Measurements from ENCODE around the gene LGR6. TPM values are rescaled to one million over a fixed set of nuclear protein-coding genes. Genes with fewer than 3 reads are reported as not detected.

The LGR6 gene
- total RNA-seq, 6 experiments from 2014 or later = 0.17 to 2.0 (median 1.0) TPM

GRCh38 chr1:202192770-202193613 is 607 bp upstream of the LGR6 start:
- H3K4me3 ChIP-seq = no peak overlapping the region
- no peaks in the 10 kb centered on the region for H3K9me3 ChIP-seq
- TF ChIP-seq POLR2A (IDR thresholded peaks at IDR 0.05) (no peak), CTCF (IDR thresholded peaks at IDR 0.05) (peak; percentile 73 to 90 (median 86))
- WGBS (ENCODE audit: insufficient coverage, low coverage, low lambda C conversion rate, missing lambda C conversion rate) = 51% methylated on average over 6 of the region's 18 CpGs
- peaks cover 0 to 11% (median 3%) of the 10 kb centered on the region in 4 donors for H3K4me1 ChIP-seq
- intact Hi-C loops (cut with DNase I) = no loop called here
- peaks cover 0 to 6% of the 10 kb centered on the region in 2 donors for H3K27me3 ChIP-seq
- H3K36me3 ChIP-seq = no peaks in the 10 kb centered on the region
- H3K27ac ChIP-seq = no peak overlapping the region
- peak; percentile 77 to 90 (median 82) for ATAC-seq
- peak; percentile 63 to 72 (median 70) for DNase-seq

- intact Hi-C loops (cut with DNase I) = no loop called here
- ATAC-seq (no peak), DNase-seq (no peak)
- no peak overlapping the region for H3K27ac ChIP-seq
- H3K9me3 ChIP-seq = no peaks in the 10 kb centered on the region
- TF ChIP-seq POLR2A (IDR thresholded peaks at IDR 0.05) = no peak
- TF ChIP-seq CTCF (IDR thresholded peaks at IDR 0.05) = no peak
- no peak overlapping the region for H3K4me3 ChIP-seq
- no peaks in the 10 kb centered on the region for H3K36me3 ChIP-seq
- peaks cover 0 to 8% (median 3%) of the 10 kb centered on the region in 4 donors for H3K4me1 ChIP-seq
- H3K27me3 ChIP-seq = peaks cover 0 to 6% of the 10 kb centered on the region in 2 donors
- 0% methylated on average over 1 of the region's 11 CpGs for WGBS (ENCODE audit: insufficient coverage, low coverage, low lambda C conversion rate, missing lambda C conversion rate)
These were observed 689 bp downstream of the LGR6 start for GRCh38 chr1:202194328-202194648.

GRCh38 chr1:202197653-202198365 is 4.2 kb downstream of the LGR6 start:
- ATAC-seq (no peak), DNase-seq (no peak)
- TF ChIP-seq POLR2A (IDR thresholded peaks at IDR 0.05) (no peak), CTCF (IDR thresholded peaks at IDR 0.05) (no peak)
- intact Hi-C loops (cut with DNase I) = no loop called here
- no peaks in the 10 kb centered on the region for H3K36me3 ChIP-seq
- H3K27ac ChIP-seq = no peak overlapping the region
- no peak overlapping the region for H3K4me3 ChIP-seq
- H3K9me3 ChIP-seq = no peaks in the 10 kb centered on the region
- peaks cover 0 to 4% (median 2%) of the 10 kb centered on the region in 4 donors for H3K4me1 ChIP-seq
- WGBS (ENCODE audit: insufficient coverage, low coverage, low lambda C conversion rate, missing lambda C conversion rate) = 68% methylated on average over 6 of the region's 7 CpGs
- peaks cover 0 to 6% of the 10 kb centered on the region in 2 donors for H3K27me3 ChIP-seq

- ATAC-seq (no peak), DNase-seq (no peak)
- 31% methylated on average over 1 of the region's 1 CpG for WGBS (ENCODE audit: insufficient coverage, low coverage, low lambda C conversion rate, missing lambda C conversion rate)
- Histone ChIP-seq H3K36me3 (no peaks in the 10 kb centered on the region), H3K27ac (no peak overlapping the region), H3K27me3 (peaks cover 0 to 2% of the 10 kb centered on the region in 2 donors), H3K4me1 (no peaks in the 10 kb centered on the region), H3K4me3 (no peak overlapping the region), H3K9me3 (no peaks in the 10 kb centered on the region)
- TF ChIP-seq CTCF (IDR thresholded peaks at IDR 0.05) (no peak), POLR2A (IDR thresholded peaks at IDR 0.05) (no peak)
- intact Hi-C loops (cut with DNase I) = no loop called here
These were observed 4.7 kb downstream of the LGR6 start for GRCh38 chr1:202198366-202198724.

Data from right lobe of liver (tissue), 6 donors.